ENCODE data around the gene TUBA4B.
A peak's percentile ranks its signal among the peaks of the same experiment; 100 is the strongest.

The TUBA4B gene

DNA sequence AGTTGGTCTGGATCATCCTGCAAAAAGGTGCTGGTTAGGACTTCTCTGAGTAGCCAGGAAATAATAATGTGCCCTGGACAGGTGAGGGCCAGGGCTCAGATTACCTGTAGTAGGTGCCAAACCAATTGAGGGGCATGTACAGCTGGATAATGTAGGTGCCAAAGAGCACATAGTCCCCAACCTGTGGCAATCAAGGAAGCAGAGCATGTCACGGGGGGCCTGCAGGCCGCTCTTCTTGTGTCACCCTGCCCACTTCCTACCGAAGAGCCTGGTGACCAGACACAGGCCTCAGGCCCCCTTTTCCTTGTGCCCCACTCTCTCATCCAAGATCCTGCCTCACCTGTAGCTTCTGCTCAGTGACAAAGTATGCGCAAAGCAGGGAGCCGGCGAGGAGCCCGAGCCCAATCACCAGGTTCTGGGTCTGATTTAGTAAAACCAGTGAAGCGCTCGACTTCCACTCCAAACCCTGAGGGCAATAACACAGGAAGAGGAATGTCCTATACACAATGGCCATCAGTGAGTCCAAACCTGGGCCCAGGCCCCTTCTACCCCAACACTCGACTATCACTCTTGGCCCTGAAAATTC lies 39.5 kb upstream of the TUBA4B start:
- DNase-seq (ENCODE audit: insufficient read length, low spot score), result no peak
- TF ChIP-seq POLR2A (IDR thresholded peaks at IDR 0.05; ENCODE audit: low read depth, low read length), result no peak
- no peak for FAIRE-seq

DNA sequence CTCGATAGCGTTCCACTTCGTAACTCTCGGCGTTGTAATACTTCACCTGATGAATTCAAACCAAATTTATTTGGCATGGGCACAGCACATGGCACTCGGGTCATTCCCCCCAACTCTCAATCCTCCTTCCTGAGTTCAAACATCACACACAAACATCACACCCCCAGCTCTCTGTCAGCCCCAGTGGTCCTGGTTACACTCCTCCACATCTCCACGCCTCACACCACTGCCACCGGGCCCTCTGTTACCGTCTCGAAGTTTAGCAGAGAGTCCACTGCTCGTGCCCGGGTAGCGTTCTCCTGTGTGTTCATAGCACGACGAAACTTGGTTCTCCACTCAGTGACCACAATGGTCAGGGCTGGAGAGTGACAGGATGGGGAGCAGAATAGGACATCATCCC lies 38.9 kb upstream of the TUBA4B start:
- no peak for DNase-seq (ENCODE audit: insufficient read length, low spot score)
- TF ChIP-seq POLR2A (IDR thresholded peaks at IDR 0.05; ENCODE audit: low read depth, low read length), result no peak
- FAIRE-seq, result no peak

DNA sequence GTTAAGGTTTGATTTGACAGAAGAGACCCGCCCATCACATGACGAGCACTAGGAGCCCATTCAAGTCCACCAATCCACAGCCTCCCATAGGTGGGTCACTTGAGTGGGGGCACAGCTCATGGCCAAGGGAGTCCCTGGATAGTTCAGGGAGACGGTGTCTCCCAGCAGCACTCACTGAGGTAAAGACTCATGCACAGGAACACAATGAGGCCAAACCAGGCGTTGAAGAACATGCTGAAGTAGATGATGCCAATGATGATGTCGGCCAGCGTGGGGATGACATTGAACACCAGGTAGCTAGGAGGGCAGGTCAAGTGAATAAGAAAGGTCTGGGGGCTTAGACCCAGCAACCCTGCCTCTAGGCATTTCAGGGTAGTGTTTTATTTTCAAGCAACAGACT lies 38.3 kb upstream of the TUBA4B start:
- FAIRE-seq (no peak), DNase-seq (ENCODE audit: insufficient read length, low spot score) (no peak)
- no peak for TF ChIP-seq POLR2A (IDR thresholded peaks at IDR 0.05; ENCODE audit: low read depth, low read length)

GRCh38 chr2:219215871-219216534 lies 37.0 kb upstream of the TUBA4B start:
- no peak for FAIRE-seq
- TF ChIP-seq POLR2A (IDR thresholded peaks at IDR 0.05; ENCODE audit: low read depth, low read length), result no peak
- no peak for DNase-seq (ENCODE audit: insufficient read length, low spot score)

GRCh38 chr2:219216535-219216915 lies 36.5 kb upstream of the TUBA4B start:
- TF ChIP-seq POLR2A (IDR thresholded peaks at IDR 0.05; ENCODE audit: low read depth, low read length), result no peak
- no peak for FAIRE-seq
- DNase-seq (ENCODE audit: insufficient read length, low spot score), result no peak

DNA sequence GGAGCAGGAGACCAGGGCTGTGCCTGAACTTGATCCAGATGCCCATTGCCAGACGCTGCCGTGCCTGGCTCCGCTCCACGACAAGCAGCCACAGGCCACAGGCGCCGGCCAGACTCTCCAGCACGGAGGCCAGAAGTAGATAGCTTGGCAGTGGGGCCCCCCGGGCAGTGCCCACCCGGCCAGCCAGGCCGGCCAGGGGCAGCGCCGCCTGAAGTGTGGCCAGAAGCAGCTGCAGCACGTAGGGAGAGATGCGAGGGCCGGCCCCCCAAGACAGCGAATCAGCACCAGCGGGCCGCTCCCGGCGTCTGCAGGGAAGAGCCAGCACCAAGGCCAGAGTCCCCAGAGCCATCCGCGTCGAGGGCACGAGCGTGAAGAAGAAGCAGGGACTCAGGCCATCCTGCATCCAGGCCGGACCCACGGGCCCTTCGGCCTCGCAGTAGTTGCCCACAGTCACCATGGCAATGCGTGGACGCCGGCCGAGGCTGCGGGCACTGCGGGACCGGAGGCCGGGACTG lies 34.8 kb upstream of the TUBA4B start:
- FAIRE-seq (no peak), DNase-seq (ENCODE audit: insufficient read length, low spot score) (peak; percentile 58)
- no peak for TF ChIP-seq POLR2A (IDR thresholded peaks at IDR 0.05; ENCODE audit: low read depth, low read length)

DNA sequence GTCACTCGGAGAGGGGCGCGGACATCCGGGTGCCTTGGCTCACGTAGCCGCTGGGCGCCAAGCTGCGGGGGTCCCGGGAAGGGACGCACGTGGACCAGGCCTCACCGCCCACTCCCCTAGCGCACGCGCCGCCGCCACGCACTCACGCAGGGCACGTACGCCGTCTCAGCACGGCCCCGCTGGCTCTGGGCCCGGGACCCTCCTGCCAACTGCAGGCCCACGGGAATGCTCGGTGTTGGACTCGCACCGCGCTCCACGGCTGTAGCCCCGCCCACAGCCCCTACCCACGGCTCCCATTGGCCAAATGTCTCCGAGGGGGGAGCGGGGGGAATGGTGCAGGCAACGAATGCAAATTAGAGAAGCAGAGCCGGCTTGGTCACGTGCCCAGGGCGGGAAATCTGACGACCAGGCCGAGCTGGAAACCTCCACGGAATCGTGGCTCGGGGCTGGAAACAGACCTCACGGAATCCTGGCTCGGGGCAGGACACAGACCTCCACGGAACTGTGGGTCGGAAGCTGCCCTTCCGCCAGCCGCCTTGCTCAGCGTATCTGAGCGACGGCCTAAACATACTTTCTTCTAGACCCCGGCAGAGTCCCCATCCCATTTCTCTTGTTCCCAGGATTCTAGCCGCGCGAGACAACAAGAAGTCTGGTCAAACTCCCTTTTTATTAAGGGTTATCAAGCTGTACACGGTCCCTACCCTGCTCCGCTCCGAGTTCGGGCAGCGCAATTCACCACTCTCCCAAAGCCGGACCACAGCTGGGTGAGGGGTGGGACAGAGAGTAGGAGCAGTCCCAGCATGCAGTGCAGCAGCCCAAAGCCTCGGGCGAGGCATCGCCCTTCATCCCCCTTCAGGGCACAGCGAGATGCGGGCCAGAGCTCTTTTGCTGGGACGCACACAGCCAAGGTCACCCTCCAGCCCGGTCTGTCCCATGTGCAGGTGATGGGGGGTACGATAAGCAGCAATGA lies 34.0 kb upstream of the TUBA4B start, which contains the start of gene ABCB6:
ABCB6 (minus strand) TSS at position 227 of the 970 bp plus-strand sequence. CDS start 285 bp downstream, outside the sequence.
- peak; percentile 69 for TF ChIP-seq POLR2A (IDR thresholded peaks at IDR 0.05; ENCODE audit: low read depth, low read length)
- DNase-seq (ENCODE audit: insufficient read length, low spot score), result peak; percentile 76
- FAIRE-seq, result no peak

GRCh38 chr2:219219784-219220532 lies 33.1 kb upstream of the TUBA4B start:
- DNase-seq (ENCODE audit: insufficient read length, low spot score), result no peak
- FAIRE-seq, result no peak
- TF ChIP-seq POLR2A (IDR thresholded peaks at IDR 0.05; ENCODE audit: low read depth, low read length), result no peak

DNA sequence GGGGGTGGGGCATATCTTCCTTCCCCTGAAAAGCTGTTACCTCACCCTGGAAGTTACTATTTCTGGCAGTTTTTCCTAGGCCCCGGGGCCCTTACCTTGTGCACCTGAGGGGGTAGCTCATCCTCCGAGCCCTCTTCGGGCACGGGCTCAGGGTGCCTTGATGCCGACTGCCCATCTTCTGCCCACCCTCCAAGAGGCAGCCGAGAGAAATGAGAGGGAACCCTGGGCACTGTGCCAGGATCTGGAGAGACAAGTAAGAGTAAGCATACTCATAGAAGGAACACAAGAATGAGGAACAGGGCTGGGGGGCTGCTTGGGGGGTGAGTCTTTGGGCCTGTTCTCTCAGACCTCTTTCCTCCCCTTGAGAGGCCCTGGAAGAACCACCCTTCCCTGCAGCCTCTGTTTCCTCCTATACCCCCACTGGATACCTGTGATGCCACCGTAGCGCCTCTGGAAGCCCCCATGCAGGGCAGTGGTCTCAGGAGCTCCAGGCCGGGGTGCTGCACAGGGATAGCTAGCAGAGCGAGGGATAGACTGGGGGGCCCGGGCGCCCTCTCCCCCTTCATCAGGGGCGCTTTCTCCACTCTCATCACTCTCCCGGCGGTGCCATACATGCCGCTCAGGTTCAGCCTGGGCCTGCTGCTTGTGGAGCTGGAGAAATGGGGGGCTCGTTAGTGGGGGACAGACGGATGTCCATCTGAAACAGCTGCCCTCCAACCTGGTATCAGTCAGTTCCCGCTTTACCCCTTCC lies 32.2 kb upstream of the TUBA4B start:
- no peak for TF ChIP-seq POLR2A (IDR thresholded peaks at IDR 0.05; ENCODE audit: low read depth, low read length)
- FAIRE-seq (no peak), DNase-seq (ENCODE audit: insufficient read length, low spot score) (no peak)

- DNase-seq (ENCODE audit: insufficient read length, low spot score) (no peak), FAIRE-seq (no peak)
- no peak for TF ChIP-seq POLR2A (IDR thresholded peaks at IDR 0.05; ENCODE audit: low read depth, low read length)
These were observed 31.0 kb upstream of the TUBA4B start for GRCh38 chr2:219221957-219222518.

DNA sequence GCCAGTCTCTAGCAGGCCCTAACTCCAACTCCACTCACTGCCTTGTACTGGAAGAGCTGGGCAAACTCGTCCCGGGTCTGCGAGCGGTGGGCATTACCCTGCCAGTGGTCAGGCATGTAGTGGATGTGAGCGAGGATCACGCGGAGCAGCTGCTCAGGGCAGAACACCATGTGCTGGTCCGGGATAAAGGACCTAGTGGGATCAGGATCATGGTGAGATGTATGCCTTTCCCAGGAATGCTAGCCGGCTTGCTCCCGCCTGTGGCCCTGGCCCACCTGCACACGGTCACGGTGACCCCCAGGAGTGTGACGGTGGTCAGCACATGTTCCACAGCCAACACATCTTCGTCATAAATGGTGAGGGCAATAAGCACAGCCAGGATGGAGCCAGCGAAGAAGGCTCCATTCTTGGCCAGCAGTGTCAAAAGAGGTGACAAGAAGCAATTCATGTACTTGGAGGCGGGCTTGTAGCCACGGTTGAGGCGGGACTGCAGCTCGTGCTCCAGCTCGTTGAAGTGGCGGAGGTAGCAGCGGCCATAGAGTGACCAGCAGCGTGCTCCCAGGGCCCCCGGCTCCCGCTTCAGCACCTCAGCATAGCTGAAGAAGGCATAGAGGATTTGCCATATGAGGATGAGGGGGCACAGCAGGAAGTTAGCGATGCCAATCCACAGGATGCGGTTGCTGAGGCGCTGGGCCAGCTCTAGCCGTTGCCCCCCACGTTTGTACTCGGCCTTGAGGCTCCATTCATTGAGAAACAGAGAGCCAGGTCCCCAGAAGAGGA lies 29.0 kb upstream of the TUBA4B start:
- TF ChIP-seq POLR2A (IDR thresholded peaks at IDR 0.05; ENCODE audit: low read depth, low read length), result no peak
- FAIRE-seq (no peak), DNase-seq (ENCODE audit: insufficient read length, low spot score) (no peak)

DNA sequence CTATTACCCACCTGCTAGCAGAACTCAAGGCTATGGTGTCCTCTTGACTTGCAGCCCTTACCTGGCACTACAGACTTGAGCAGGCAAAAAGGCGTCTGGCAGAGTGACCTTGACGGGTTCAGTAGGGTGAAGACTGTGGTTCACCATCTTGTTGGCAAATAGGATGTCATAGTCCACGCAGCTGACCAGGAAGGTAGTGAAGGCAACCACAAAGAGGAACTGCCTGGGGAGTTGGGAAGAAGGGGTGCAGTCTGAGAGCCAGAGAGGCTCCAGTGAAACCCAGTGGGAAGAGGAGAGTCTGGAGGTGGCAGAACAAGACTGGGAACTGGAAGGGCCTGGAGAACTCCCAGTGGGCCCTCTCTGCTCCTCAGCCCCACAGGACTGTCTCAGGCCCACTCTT lies 27.7 kb upstream of the TUBA4B start:
- no peak for TF ChIP-seq POLR2A (IDR thresholded peaks at IDR 0.05; ENCODE audit: low read depth, low read length)

More for the DNA sequence above, 27.7 kb upstream of the TUBA4B start:
- no peak for DNase-seq (ENCODE audit: insufficient read length, low spot score)
- FAIRE-seq, result no peak
